H9 (cell line): ENCODE measurements around the gene HPSE. TPM values are rescaled to one million over a fixed set of nuclear protein-coding genes. Genes with fewer than 3 reads are reported as not detected.

Experiments used
- DNase-seq: peaks from one replicate; pipeline ENCODE4 v3.0.0-alpha.2; 2017
- H2AFZ ChIP-seq: one replicate; pipeline ENCODE4 v1.6.1; 2013; ENCODE audit warnings: mild to moderate bottlenecking, low read length, control low read depth, moderate library complexity
- H2AK5ac ChIP-seq: 2 replicates; pipeline ENCODE4 v1.6.1; 2013; ENCODE audit warnings: low read length, control low read depth, mixed read lengths; ENCODE audit not compliant: insufficient read length
- H2BK120ac ChIP-seq: one replicate; pipeline ENCODE4 v1.6.1; 2013; ENCODE audit warnings: low read depth, mild to moderate bottlenecking, low read length, control low read depth, inconsistent platforms; ENCODE audit not compliant: poor library complexity, severe bottlenecking
- H2BK12ac ChIP-seq: 2 replicates; pipeline ENCODE4 v1.6.1; 2013; ENCODE audit warnings: low read length, control low read depth, mixed read lengths, low read depth; ENCODE audit not compliant: insufficient read length
- H2BK15ac ChIP-seq: 2 replicates; pipeline ENCODE4 v1.6.1; 2013; ENCODE audit warnings: low read depth, low read length, control low read depth
- H2BK20ac ChIP-seq: one replicate; pipeline ENCODE4 v1.6.1; 2013; ENCODE audit warnings: low read depth, mild to moderate bottlenecking, low read length, control low read depth, inconsistent platforms; ENCODE audit not compliant: poor library complexity, severe bottlenecking
- H2BK5ac ChIP-seq: 2 replicates; pipeline ENCODE4 v1.6.1; 2013; ENCODE audit warnings: low read length, control low read depth, mixed read lengths; ENCODE audit not compliant: insufficient read length
- H3K14ac ChIP-seq: 2 replicates; pipeline ENCODE4 v1.6.1; 2013; ENCODE audit warnings: low read length, control low read depth; ENCODE audit not compliant: insufficient read depth
- H3K18ac ChIP-seq: 2 replicates; pipeline ENCODE4 v1.6.1; 2013; ENCODE audit warnings: low read depth, mild to moderate bottlenecking, mixed read lengths, low read length, control low read depth; ENCODE audit not compliant: insufficient read length
- H3K23ac ChIP-seq: 2 replicates; pipeline ENCODE4 v1.6.1; 2013; ENCODE audit warnings: low read length, control low read depth, mixed read lengths, low read depth; ENCODE audit not compliant: insufficient read length
- H3K23me2 ChIP-seq: 2 replicates; pipeline ENCODE4 v1.6.1; 2013; ENCODE audit warnings: low read depth, mild to moderate bottlenecking, mixed read lengths, low read length, control low read depth; ENCODE audit not compliant: insufficient read length, poor library complexity, severe bottlenecking
- H3K27ac ChIP-seq: 2 replicates; pipeline ENCODE4 v1.5.1; 2013; ENCODE audit warnings: low read length, control low read depth, mixed read lengths, low read depth; ENCODE audit not compliant: insufficient read length
- H3K27me3 ChIP-seq: 2 replicates; pipeline ENCODE4 v1.6.1; 2013; ENCODE audit warnings: low read length, control low read depth, inconsistent platforms; ENCODE audit not compliant: insufficient read depth
- H3K4ac ChIP-seq: 2 replicates; pipeline ENCODE4 v1.6.1; 2013; ENCODE audit warnings: low read depth, mild to moderate bottlenecking, control low read depth, inconsistent platforms, low read length, moderate library complexity
- H3K4me1 ChIP-seq: 2 replicates; pipeline ENCODE4 v1.6.1; 2013; ENCODE audit warnings: low read length, control low read depth, inconsistent platforms; ENCODE audit not compliant: insufficient read depth
- H3K4me2 ChIP-seq: 2 replicates; pipeline ENCODE4 v1.6.1; 2013; ENCODE audit warnings: low read length, control low read depth, mixed read lengths; ENCODE audit not compliant: insufficient read length, insufficient read depth
- H3K56ac ChIP-seq: 2 replicates; pipeline ENCODE4 v1.6.1; 2013; ENCODE audit warnings: low read depth, mild to moderate bottlenecking, mixed read lengths, low read length, control low read depth; ENCODE audit not compliant: insufficient read length
- H3K79me1 ChIP-seq: 2 replicates; pipeline ENCODE4 v1.6.1; 2013; ENCODE audit warnings: low read depth, mild to moderate bottlenecking, moderate library complexity, low read length, control low read depth, inconsistent platforms; ENCODE audit not compliant: insufficient read depth, poor library complexity, severe bottlenecking
- H3K79me2 ChIP-seq: 2 replicates; pipeline ENCODE4 v1.6.1; 2013; ENCODE audit warnings: low read length, control low read depth, inconsistent platforms; ENCODE audit not compliant: insufficient read depth
- H3K9ac ChIP-seq: 2 replicates; pipeline ENCODE4 v1.6.1; 2013; ENCODE audit warnings: low read length, control low read depth, mixed read lengths; ENCODE audit not compliant: insufficient read length; ENCODE audit errors: extremely low read depth
- H3K9me3 ChIP-seq: one replicate; pipeline ENCODE4 v1.6.1; 2013; ENCODE audit warnings: low read depth, low read length, inconsistent platforms; ENCODE audit not compliant: control insufficient read depth
- H3T11ph ChIP-seq: one replicate; pipeline ENCODE4 v1.6.1; 2013; ENCODE audit warnings: mild to moderate bottlenecking, low read length, control low read depth, inconsistent platforms
- H4K20me1 ChIP-seq: one replicate; pipeline ENCODE4 v1.6.1; 2013; ENCODE audit not compliant: control insufficient read depth, insufficient read length, insufficient read depth
- H4K5ac ChIP-seq: 2 replicates; pipeline ENCODE4 v1.6.1; 2013; ENCODE audit warnings: low read depth, mild to moderate bottlenecking, mixed read lengths, low read length, control low read depth; ENCODE audit not compliant: insufficient read length
- H4K8ac ChIP-seq: replicated peaks from 2 replicates; pipeline ENCODE4 v1.6.1; 2013; ENCODE audit warnings: low read length, control low read depth, mixed read lengths, low read depth; ENCODE audit not compliant: insufficient read length
- H4K91ac ChIP-seq: 2 replicates; pipeline ENCODE4 v1.6.1; 2013; ENCODE audit warnings: low read depth, mild to moderate bottlenecking, moderate library complexity, mixed read lengths, low read length, control low read depth; ENCODE audit not compliant: insufficient read length
- H3K27ac Mint-ChIP-seq, 3 experiments: 2 replicates in 2 of 3; 3 replicates in 1 of 3; pipeline ENCODE4 v1.8.0; 2020 to 2021; ENCODE audit warnings: mixed read lengths in 3 of 3, mild to moderate bottlenecking in 1 of 3, moderate library complexity in 1 of 3
- H3K27me3 Mint-ChIP-seq: 2 replicates; pipeline ENCODE4 v1.8.0; 2021; ENCODE audit warnings: low read depth, mild to moderate bottlenecking, moderate library complexity, mixed read lengths
- H3K36me3 Mint-ChIP-seq, 3 experiments: 2 replicates in 2 of 3; 3 replicates in 1 of 3; pipeline ENCODE4 v1.8.0; 2020 to 2021; ENCODE audit warnings: low read depth in 3 of 3, mixed read lengths in 3 of 3; ENCODE audit not compliant: insufficient read depth in 1 of 3
- H3K4me1 Mint-ChIP-seq, 2 experiments: 2 replicates each; pipeline ENCODE4 v1.8.0; 2020; ENCODE audit warnings: mixed read lengths in 2 of 2
- H3K4me3 Mint-ChIP-seq, 2 experiments: 2 replicates in 1 of 2; 3 replicates in 1 of 2; pipeline ENCODE4 v1.8.0; 2020 to 2021; ENCODE audit warnings: mild to moderate bottlenecking in 2 of 2, mixed read lengths in 2 of 2, moderate library complexity in 1 of 2
- H3K9me3 Mint-ChIP-seq, 2 experiments: 2 replicates in 1 of 2; 3 replicates in 1 of 2; pipeline ENCODE4 v1.8.0; 2020; ENCODE audit warnings: mild to moderate bottlenecking in 2 of 2, mixed read lengths in 2 of 2, moderate library complexity in 1 of 2
- CTCF ChIP-seq: fragments of 200-600 bp; sonication (generic); conservative IDR thresholded peaks from 3 replicates; pipeline ENCODE4 v1.8.0; 2021; ENCODE audit warnings: antibody characterized with exemption, mild to moderate bottlenecking
- WGBS: extraction: QIAGEN DNeasy Blood & Tissue Kit; methylation state at CpG from one replicate; pipeline ENCODE4 v1.1.7; 2013; ENCODE audit warnings: missing lambda C conversion rate, low lambda C conversion rate, mixed read lengths; ENCODE audit not compliant: insufficient read length; ENCODE audit errors: extremely low coverage; 5-methylcytosine and 5-hydroxymethylcytosine counted together
- total RNA-seq: library from RNA; stranded (reverse); gene quantifications from 2 replicates; pipeline ENCODE4 v1.2.1, GENCODE V29; 2021

Gene HPSE
- total RNA-seq, 1 experiment from 2014 or later = 2.0 TPM

- Histone ChIP-seq H2BK120ac (no peak overlapping the region), H2AK5ac (no peak overlapping the region), H3K18ac (no peak overlapping the region), H4K8ac (no peak overlapping the region), H3K27me3 (no peaks in the 10 kb centered on the region), H3K23me2 (no peaks in the 10 kb centered on the region), H3T11ph (no peak overlapping the region), H2BK15ac (no peak overlapping the region), H4K91ac (no peak overlapping the region), H2BK20ac (no peak overlapping the region), H4K20me1 (no peaks in the 10 kb centered on the region), H3K27ac (no peak overlapping the region), H4K5ac (no peak overlapping the region), H3K4ac (no peak overlapping the region), H2AFZ (no peak overlapping the region), H3K4me1 (no peaks in the 10 kb centered on the region), H3K56ac (no peak overlapping the region), H3K79me1 (no peaks in the 10 kb centered on the region), H3K4me2 (no peak overlapping the region), H3K79me2 (no peaks in the 10 kb centered on the region), H3K9me3 (peaks cover 13% of the 10 kb centered on the region), H3K9ac (no peak overlapping the region), H3K23ac (no peak overlapping the region), H2BK12ac (no peak overlapping the region), H3K14ac (no peak overlapping the region), H2BK5ac (no peak overlapping the region)
- DNase-seq = no peak
- no peak overlapping the region for H3K27ac Mint-ChIP-seq
- no CpG with 5 or more reads among the region's 2 CpGs for WGBS
- no peak overlapping the region for H3K4me3 Mint-ChIP-seq
- H3K27me3 Mint-ChIP-seq = peaks cover 26% of the 10 kb centered on the region
- H3K4me1 Mint-ChIP-seq = peaks cover 16 to 20% of the 10 kb centered on the region in 2 experiments
- no peak for TF ChIP-seq CTCF
- peaks cover 9 to 14% (median 12%) of the 10 kb centered on the region in 3 experiments for H3K36me3 Mint-ChIP-seq
- H3K9me3 Mint-ChIP-seq = peaks cover 20 to 24% of the 10 kb centered on the region in 2 experiments
Measured at GRCh38 chr4:83382850-83383249, 48.2 kb upstream of the HPSE start.
